PFSK-1 (cell line): ENCODE measurements around the gene TMEM232.

Experiments used
- FOXP2 ChIP-seq: optimal IDR thresholded peaks from 2 replicates; pipeline ENCODE3; 2011; ENCODE audit warnings: borderline replicate concordance, control low read depth, inconsistent platforms; ENCODE audit not compliant: insufficient read depth; ENCODE audit errors: extremely low read length, extremely low read depth
- POLR2AphosphoS5 ChIP-seq: IDR thresholded peaks from 2 replicates; pipeline ENCODE4 v1.6.1; 2012; ENCODE audit warnings: low read depth, mild to moderate bottlenecking, control low read depth, low read length, moderate library complexity
- REST ChIP-seq, 2 experiments: IDR thresholded peaks; 2 replicates each; pipeline versions ENCODE4 v1.6.1 to v1.8.0; 2011 to 2012; ENCODE audit warnings: low read depth in 2 of 2, low read length in 2 of 2, control low read depth in 1 of 2, inconsistent platforms in 1 of 2, mild to moderate bottlenecking in 1 of 2, moderate library complexity in 1 of 2; ENCODE audit not compliant: insufficient read depth in 1 of 2
- SIN3A ChIP-seq: IDR thresholded peaks from 2 replicates; pipeline ENCODE4 v1.6.1; 2012; ENCODE audit warnings: mild to moderate bottlenecking, low read length, moderate library complexity, borderline replicate concordance; ENCODE audit not compliant: insufficient read depth
- TAF1 ChIP-seq: IDR thresholded peaks from 2 replicates; pipeline ENCODE4 v1.6.1; 2012; ENCODE audit warnings: low read length, control low read depth, borderline replicate concordance; ENCODE audit not compliant: insufficient read depth

GRCh38 chr5:110625376-110625999 lies 101.0 kb downstream of the TMEM232 start:
- TF ChIP-seq TAF1 (no peak), REST (IDR thresholded peaks at IDR 0.05; ENCODE audit: insufficient read depth in 1 of 2, low read depth in 2 of 2, low read length in 2 of 2) (no peak), POLR2AphosphoS5 (no peak), SIN3A (no peak), FOXP2 (no peak)
